GM12875 (cell line): ENCODE data around the gene FA2H.
A peak's percentile ranks its signal among the peaks of the same experiment; 100 is the strongest.
"Not testable (repeated sequence)": the region's sequence is repeated elsewhere in the genome, so short reads cannot be mapped to it uniquely, and the experiment has no call there.

Experiments
- H3K4me3 ChIP-seq: one replicate; pipeline ENCODE4 v1.5.1; 2011; ENCODE audit warnings: low read depth, low read length, control low read depth
- TF ChIP-seq, protein P1 (sequence below): IDR thresholded peaks from 2 replicates; pipeline ENCODE4 v1.5.1; 2011; ENCODE audit warnings: low read depth, mild to moderate bottlenecking, control low read depth, inconsistent platforms, low read length, moderate library complexity, borderline replicate concordance; ENCODE audit not compliant: insufficient read depth

The FA2H gene, protein sequence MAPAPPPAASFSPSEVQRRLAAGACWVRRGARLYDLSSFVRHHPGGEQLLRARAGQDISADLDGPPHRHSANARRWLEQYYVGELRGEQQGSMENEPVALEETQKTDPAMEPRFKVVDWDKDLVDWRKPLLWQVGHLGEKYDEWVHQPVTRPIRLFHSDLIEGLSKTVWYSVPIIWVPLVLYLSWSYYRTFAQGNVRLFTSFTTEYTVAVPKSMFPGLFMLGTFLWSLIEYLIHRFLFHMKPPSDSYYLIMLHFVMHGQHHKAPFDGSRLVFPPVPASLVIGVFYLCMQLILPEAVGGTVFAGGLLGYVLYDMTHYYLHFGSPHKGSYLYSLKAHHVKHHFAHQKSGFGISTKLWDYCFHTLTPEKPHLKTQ

GRCh38 chr16:74774223-74775139, at the start of gene FA2H:
FA2H (minus strand) TSS chr16:74774820; CDS start chr16:74774755, 65 bp downstream.
- peak within 1 kb of the TSS; percentile 34 for H3K4me3 ChIP-seq
- TF ChIP-seq, protein P1, sequence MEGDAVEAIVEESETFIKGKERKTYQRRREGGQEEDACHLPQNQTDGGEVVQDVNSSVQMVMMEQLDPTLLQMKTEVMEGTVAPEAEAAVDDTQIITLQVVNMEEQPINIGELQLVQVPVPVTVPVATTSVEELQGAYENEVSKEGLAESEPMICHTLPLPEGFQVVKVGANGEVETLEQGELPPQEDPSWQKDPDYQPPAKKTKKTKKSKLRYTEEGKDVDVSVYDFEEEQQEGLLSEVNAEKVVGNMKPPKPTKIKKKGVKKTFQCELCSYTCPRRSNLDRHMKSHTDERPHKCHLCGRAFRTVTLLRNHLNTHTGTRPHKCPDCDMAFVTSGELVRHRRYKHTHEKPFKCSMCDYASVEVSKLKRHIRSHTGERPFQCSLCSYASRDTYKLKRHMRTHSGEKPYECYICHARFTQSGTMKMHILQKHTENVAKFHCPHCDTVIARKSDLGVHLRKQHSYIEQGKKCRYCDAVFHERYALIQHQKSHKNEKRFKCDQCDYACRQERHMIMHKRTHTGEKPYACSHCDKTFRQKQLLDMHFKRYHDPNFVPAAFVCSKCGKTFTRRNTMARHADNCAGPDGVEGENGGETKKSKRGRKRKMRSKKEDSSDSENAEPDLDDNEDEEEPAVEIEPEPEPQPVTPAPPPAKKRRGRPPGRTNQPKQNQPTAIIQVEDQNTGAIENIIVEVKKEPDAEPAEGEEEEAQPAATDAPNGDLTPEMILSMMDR: peak; percentile 32; the same call in 1 of the 2 replicates

- no peak overlapping the region for H3K4me3 ChIP-seq
- TF ChIP-seq, protein P1: no peak
Measured at GRCh38 chr16:74817851-74818250, 43.2 kb upstream of the FA2H start.

- no peak overlapping the region for H3K4me3 ChIP-seq
- TF ChIP-seq, protein P1: peak; percentile 99
Measured at GRCh38 chr16:74813109-74813641, 38.6 kb upstream of the FA2H start.

GRCh38 chr16:74811911-74812310, 37.3 kb upstream of the FA2H start:
- TF ChIP-seq, protein P1: no peak
- no peak overlapping the region for H3K4me3 ChIP-seq

DNA sequence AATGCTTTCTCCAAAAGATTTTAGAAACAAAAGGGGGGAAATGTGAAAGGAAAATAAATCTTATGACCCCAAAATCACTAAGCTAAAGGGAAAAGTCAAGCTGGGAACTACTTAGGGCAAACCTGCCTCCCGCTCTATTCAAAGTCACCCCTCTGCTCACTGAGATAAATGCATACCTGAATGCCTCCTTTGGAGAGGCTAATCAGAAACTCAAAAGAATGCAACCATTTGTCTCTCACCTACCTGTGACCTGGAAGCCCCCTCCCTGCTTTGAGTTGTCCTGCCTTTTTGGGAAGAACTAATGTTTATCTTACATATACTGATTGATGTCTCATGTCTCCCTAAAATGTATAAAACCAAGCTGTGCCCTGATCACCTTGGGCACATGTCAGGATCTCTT, 36.6 kb upstream of the FA2H start:
- H3K4me3 ChIP-seq: not testable (repeated sequence)

- TF ChIP-seq, protein P1: no peak
- no peak overlapping the region for H3K4me3 ChIP-seq
Measured at GRCh38 chr16:74807052-74807646, 32.5 kb upstream of the FA2H start.

DNA sequence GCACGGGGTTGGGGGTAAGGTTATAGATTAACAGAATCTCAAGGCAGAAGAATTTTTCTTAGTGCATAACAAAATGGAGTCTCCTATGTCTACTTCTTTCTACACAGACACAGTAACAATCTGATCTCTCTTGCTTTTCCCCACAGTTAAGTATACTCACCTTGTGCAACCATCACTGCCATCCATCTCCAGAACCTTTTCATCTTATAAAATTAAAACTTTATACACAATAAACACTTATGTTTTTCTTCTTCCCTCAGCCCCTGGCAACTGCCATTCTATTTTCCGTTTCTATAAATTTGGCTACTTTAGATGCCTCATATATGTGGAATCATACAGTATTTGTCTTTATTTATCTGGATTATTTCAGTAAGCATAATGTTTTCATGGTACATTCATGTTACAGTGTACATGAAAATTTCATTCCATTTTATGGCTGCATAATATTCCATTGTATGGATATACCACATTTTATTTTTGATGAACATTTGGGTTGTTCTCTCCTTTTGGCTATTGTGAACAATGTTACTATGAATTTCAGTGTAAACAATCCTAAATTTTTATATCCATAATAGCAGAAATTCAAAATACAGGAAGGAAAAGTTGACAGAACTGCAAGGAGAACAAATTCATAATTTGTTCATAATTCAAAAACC, 25.7 kb upstream of the FA2H start:
- no peak overlapping the region for H3K4me3 ChIP-seq
- TF ChIP-seq, protein P1: no peak
